Progenitor cell of endocrine pancreas (in vitro differentiated cells): ENCODE results near the gene PLEKHH3. TPM values are rescaled to one million over a fixed set of nuclear protein-coding genes. Genes with fewer than 3 reads are reported as not detected.
A peak's percentile ranks its signal among the peaks of the same experiment; 100 is the strongest.

Experiments
- DNase-seq: peaks from one replicate; pipeline ENCODE4 v3.0.0; 2021; ENCODE audit warnings: low spot score; ENCODE audit not compliant: unreplicated experiment
- H3K27ac Mint-ChIP-seq: 2 replicates; pipeline ENCODE4 v1.8.0; 2021; ENCODE audit warnings: mild to moderate bottlenecking, moderate library complexity, mixed read lengths
- H3K27me3 Mint-ChIP-seq: 2 replicates; pipeline ENCODE4 v1.8.0; 2021; ENCODE audit warnings: mixed read lengths
- H3K36me3 Mint-ChIP-seq: 2 replicates; pipeline ENCODE4 v1.8.0; 2022; ENCODE audit warnings: mixed read lengths; ENCODE audit not compliant: insufficient read depth
- H3K4me1 Mint-ChIP-seq: 2 replicates; pipeline ENCODE4 v1.8.0; 2021; ENCODE audit warnings: low read depth, mixed read lengths
- H3K4me3 Mint-ChIP-seq: 2 replicates; pipeline ENCODE4 v1.8.0; 2021; ENCODE audit warnings: low read depth, mild to moderate bottlenecking, moderate library complexity, mixed read lengths
- H3K9me3 Mint-ChIP-seq: 2 replicates; pipeline ENCODE4 v1.8.0; 2021; ENCODE audit warnings: low read depth, mixed read lengths
- total RNA-seq: library from RNA; stranded (reverse); gene quantifications from 2 replicates; pipeline ENCODE4 v1.2.1, GENCODE V29; 2021
- TF ChIP-seq, protein P1 (sequence below): fragments of 200-600 bp; sonication (generic); IDR thresholded peaks from one replicate; pipeline ENCODE4 v1.5.0; 2021; ENCODE audit warnings: antibody characterized with exemption, mild to moderate bottlenecking; ENCODE audit not compliant: unreplicated experiment

The PLEKHH3 gene
- total RNA-seq, 1 donor from 2014 or later = 14.1 TPM

DNA sequence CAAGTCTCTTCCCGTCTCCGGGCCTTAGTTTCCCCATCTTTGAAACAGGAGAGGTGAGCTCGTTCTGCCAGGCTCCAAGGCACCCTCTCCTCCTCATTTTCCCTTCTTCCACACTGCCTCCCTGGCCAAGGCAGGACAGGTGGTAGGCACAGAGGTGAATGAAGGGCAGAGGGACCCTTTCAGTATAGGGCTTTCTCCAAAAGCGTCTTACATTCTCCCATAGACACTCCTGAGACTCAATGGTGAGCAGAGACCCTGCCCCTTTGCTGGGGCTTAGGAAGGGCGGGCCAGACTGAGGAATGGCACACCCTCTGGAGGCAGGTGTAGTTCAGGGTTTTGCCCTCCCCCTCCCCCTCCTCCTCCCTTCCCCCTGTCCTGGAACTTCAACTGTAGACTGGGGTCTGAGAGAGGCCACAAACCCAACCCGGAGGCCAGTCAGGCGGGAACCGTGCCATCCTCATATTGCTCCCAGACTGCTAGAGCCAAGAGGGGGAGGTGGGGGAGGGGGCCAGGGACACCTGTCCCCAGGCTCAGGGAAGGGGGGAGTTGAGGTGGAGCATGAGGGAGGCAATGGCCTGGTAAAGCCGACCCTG lies 1.9 kb downstream of the PLEKHH3 start:
- peak overlapping the region; percentile 57 for H3K4me3 Mint-ChIP-seq
- TF ChIP-seq, protein P1, sequence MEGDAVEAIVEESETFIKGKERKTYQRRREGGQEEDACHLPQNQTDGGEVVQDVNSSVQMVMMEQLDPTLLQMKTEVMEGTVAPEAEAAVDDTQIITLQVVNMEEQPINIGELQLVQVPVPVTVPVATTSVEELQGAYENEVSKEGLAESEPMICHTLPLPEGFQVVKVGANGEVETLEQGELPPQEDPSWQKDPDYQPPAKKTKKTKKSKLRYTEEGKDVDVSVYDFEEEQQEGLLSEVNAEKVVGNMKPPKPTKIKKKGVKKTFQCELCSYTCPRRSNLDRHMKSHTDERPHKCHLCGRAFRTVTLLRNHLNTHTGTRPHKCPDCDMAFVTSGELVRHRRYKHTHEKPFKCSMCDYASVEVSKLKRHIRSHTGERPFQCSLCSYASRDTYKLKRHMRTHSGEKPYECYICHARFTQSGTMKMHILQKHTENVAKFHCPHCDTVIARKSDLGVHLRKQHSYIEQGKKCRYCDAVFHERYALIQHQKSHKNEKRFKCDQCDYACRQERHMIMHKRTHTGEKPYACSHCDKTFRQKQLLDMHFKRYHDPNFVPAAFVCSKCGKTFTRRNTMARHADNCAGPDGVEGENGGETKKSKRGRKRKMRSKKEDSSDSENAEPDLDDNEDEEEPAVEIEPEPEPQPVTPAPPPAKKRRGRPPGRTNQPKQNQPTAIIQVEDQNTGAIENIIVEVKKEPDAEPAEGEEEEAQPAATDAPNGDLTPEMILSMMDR = no peak
- peaks cover 15% of the 10 kb centered on the region for H3K4me1 Mint-ChIP-seq
- DNase-seq = no peak
- H3K27me3 Mint-ChIP-seq = peaks cover 33% of the 10 kb centered on the region
- no peaks in the 10 kb centered on the region for H3K9me3 Mint-ChIP-seq
- no peak overlapping the region for H3K27ac Mint-ChIP-seq
- peaks cover 13% of the 10 kb centered on the region for H3K36me3 Mint-ChIP-seq

DNA sequence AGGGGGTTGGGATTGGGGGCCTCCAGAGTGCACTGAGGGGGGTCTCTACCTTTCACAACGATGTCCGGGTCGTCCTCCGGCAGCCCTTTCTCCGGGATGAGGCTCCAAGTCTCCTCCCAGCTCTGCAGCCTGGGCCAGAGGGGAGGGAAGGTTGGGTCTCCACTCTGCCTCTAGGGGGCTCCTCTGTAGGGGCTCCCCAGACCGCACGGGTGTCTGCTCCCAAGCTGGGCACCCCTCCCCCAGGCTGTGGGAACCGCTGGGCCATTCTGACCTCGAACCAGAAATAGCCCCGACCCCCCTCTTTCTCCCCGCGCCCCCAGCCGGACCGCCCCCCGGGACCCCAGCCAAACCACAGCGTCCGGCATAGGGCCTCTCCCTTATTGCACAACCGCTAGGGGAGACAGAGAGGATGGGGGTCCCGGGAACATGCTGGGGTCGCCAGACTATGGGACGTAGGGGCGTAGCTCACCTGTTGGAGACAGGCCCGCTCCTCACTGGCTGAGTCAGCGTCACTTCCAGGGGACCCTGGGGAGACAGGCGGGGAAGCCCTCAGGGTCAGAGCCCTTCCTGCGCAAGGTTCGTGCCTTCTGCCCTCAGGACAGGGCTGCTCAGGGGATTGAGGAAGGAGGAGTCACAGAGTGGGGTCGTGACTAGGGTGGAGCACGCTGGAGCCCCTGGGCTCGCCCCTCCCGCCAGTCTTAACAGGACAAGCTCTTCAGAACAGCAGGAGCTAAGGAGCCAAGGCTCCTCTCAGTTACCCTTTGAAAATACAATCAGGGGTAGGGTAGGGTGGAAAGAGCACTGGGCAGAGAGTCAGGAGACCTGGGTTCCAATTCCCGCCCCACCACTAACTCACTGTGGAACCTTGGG lies 2.7 kb downstream of the PLEKHH3 start:
- DNase-seq = no peak
- peak overlapping the region; percentile 57 for H3K4me3 Mint-ChIP-seq
- H3K9me3 Mint-ChIP-seq = no peaks in the 10 kb centered on the region
- H3K36me3 Mint-ChIP-seq = peaks cover 16% of the 10 kb centered on the region
- TF ChIP-seq, protein P1 = peak; percentile 55
- peaks cover 15% of the 10 kb centered on the region for H3K4me1 Mint-ChIP-seq
- H3K27me3 Mint-ChIP-seq = peaks cover 38% of the 10 kb centered on the region
- H3K27ac Mint-ChIP-seq = no peak overlapping the region

DNA sequence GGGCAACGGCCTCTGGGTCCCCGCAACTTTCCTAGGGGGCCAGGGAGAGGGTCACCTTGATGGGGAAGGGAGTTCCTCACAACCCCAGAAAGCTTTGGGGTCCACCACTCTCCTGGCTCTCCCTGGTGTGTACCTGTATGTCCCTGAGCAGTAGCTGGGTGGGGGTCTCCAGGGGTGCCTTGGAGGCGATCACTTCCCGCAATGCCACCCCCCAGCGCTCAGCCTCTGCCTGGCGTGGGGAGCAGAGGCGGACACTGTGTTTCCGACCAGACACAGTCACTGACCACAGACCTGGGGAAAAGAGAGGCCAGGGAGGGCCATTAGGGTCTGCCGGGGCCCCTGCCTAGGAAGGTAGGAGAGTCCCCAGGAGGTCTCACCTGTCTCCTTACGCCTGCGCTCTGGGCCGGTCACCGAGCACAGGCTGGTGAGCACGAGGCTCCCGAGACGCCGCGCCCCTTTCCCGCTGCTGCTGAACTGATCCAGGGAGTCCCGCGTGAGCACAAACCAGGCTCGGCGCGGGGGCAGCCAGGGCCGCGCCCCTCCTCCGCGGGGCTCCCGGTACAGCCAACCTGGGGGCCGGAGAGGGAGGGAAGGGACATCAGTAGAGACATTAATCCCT lies 3.4 kb downstream of the PLEKHH3 start:
- H3K36me3 Mint-ChIP-seq = peaks cover 20% of the 10 kb centered on the region
- H3K27ac Mint-ChIP-seq = no peak overlapping the region
- H3K4me1 Mint-ChIP-seq = peaks cover 12% of the 10 kb centered on the region
- no peak for DNase-seq
- TF ChIP-seq, protein P1 = no peak
- H3K27me3 Mint-ChIP-seq = peaks cover 43% of the 10 kb centered on the region
- no peaks in the 10 kb centered on the region for H3K9me3 Mint-ChIP-seq
- H3K4me3 Mint-ChIP-seq = no peak overlapping the region

DNA sequence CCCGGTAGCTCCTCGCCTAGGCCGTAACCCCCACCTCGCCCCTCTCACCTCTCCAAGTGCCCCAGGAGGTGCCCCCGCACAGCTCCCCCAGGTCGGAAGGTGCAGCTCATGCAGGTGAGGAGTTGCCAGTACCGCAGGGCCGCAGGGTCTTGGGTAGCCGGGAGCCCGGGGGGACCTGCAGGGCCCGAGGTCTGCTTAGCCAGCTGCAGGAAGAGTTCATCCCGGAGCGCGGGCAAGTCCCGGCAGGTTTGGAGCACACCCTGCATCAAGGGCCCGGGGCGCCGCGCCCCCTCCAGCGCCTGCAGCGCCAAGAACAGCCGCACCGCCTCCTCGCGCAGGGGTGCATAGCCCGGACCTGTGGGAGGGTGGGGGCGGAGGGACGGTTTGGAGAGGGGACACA lies 4.8 kb downstream of the PLEKHH3 start:
- no peak overlapping the region for H3K27ac Mint-ChIP-seq
- peaks cover 7% of the 10 kb centered on the region for H3K4me1 Mint-ChIP-seq
- H3K36me3 Mint-ChIP-seq = peaks cover 20% of the 10 kb centered on the region
- TF ChIP-seq, protein P1 = no peak
- H3K9me3 Mint-ChIP-seq = no peaks in the 10 kb centered on the region
- peaks cover 43% of the 10 kb centered on the region for H3K27me3 Mint-ChIP-seq
- no peak overlapping the region for H3K4me3 Mint-ChIP-seq
- no peak for DNase-seq
